Tibial artery (tissue), 4 donors: Measurements from ENCODE around the gene PADI2.

Source experiments
- DNase-seq, 2 donors: peaks; one replicate each; pipeline ENCODE4 v3.0.0-alpha.2; 2019
- H3K27ac ChIP-seq, 2 donors: fragments of 200-600 bp; sonication (generic) in 1 of 2; 1 replicate in 1 of 2; 2 replicates in 1 of 2; pipeline ENCODE4 v1.5.1; 2018 to 2019; ENCODE audit warnings: mild to moderate bottlenecking in 1 of 2
- H3K27me3 ChIP-seq, 2 donors: fragments of 200-600 bp; sonication (generic) in 1 of 2; one replicate each; pipeline versions ENCODE4 v1.5.1 to v1.6.0; 2016 to 2019
- H3K36me3 ChIP-seq, 3 donors: fragments of 200-600 bp; sonication (generic) in 2 of 3; one replicate each; pipeline ENCODE4 v1.5.1; 2016 to 2019; ENCODE audit warnings: mild to moderate bottlenecking in 2 of 3
- H3K4me1 ChIP-seq, 4 donors: fragments of 200-600 bp; sonication (generic) in 2 of 4; 1 replicate in 3 of 4; 2 replicates in 1 of 4; pipeline ENCODE4 v1.5.1; 2016 to 2019
- H3K4me3 ChIP-seq, 2 donors: fragments of 200-600 bp; sonication (generic) in 1 of 2; 1 replicate in 1 of 2; 2 replicates in 1 of 2; pipeline ENCODE4 v1.5.1; 2018 to 2019; ENCODE audit warnings: mild to moderate bottlenecking in 2 of 2
- H3K9me3 ChIP-seq, 3 donors: fragments of 200-600 bp; sonication (generic) in 1 of 3; one replicate each; pipeline ENCODE4 v1.5.1; 2016 to 2019
- CTCF ChIP-seq, 2 experiments: fragments of 200-600 bp in 1 of 2; fragments of 450-650 bp in 1 of 2; IDR thresholded peaks; one replicate each; pipeline ENCODE4 v1.5.1; 2017 to 2019; ENCODE audit warnings: antibody characterized with exemption in 2 of 2, mild to moderate bottlenecking in 1 of 2, moderate library complexity in 1 of 2
- intact Hi-C: fragments of 100-400 bp; cut with DNase I; formaldehyde crosslinking; loops from one replicate; pipeline ENCODE4 v1.15.0; 2023; ENCODE audit warnings: low total_unique reads

Gene PADI2

DNA sequence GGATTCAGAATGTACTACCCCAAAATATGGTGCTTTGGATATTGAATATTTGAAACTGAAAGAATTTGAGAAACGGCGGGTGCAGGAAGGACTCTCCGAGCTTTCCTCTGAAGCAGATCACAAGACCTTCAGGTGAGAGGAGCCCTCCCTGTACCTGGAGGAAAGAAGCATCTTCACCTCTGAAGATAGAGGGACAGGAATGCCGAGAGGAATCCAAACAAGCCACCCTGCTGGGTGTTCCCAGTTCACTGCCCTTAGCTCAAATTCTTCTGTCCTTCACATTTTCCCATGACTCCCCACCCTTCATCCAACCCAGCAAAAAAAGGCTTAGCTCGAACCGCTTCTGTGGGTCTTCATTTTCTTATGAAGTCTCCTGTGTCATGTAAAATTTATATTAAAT is 18.2 kb upstream of the PADI2 start:
- DNase-seq = no peak
- Histone ChIP-seq H3K27ac (no peak overlapping the region), H3K27me3 (peaks cover 0 to 23% of the 10 kb centered on the region in 2 donors), H3K4me3 (no peak overlapping the region), H3K4me1 (no peaks in the 10 kb centered on the region), H3K9me3 (no peaks in the 10 kb centered on the region), H3K36me3 (no peaks in the 10 kb centered on the region)
- intact Hi-C loops = no loop called here
- TF ChIP-seq CTCF (IDR thresholded peaks at IDR 0.05) = no peak

- no peak for TF ChIP-seq CTCF (IDR thresholded peaks at IDR 0.05)
- Histone ChIP-seq H3K36me3 (no peaks in the 10 kb centered on the region), H3K27me3 (peaks cover 0 to 23% of the 10 kb centered on the region in 2 donors), H3K4me3 (no peak overlapping the region), H3K9me3 (no peaks in the 10 kb centered on the region), H3K27ac (no peak overlapping the region), H3K4me1 (no peaks in the 10 kb centered on the region)
- DNase-seq = no peak
- intact Hi-C loops = no loop called here
Measured at GRCh38 chr1:17136936-17137335, 17.7 kb upstream of the PADI2 start.

DNA sequence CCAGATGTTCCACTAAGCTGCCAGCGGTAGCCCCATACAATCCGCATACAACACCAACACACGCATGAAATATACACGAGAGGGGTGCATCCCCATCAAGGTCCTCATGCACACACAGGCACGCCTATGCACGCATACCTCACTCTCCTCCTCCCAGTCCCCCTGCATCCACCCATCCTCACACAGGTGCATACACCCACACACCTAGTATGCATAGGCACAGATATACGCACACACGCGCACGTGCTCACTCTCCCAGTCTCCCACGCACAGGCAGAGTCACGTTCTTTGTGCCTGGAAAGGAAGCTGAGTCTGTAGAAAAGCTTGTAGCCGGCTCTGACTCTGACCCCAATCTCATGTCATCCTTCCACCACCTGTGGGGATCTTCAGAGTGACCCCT is 16.9 kb upstream of the PADI2 start:
- H3K9me3 ChIP-seq = no peaks in the 10 kb centered on the region
- DNase-seq = no peak
- no peak overlapping the region for H3K4me3 ChIP-seq
- no peak overlapping the region for H3K27ac ChIP-seq
- H3K27me3 ChIP-seq = peaks cover 0 to 23% of the 10 kb centered on the region in 2 donors
- no peaks in the 10 kb centered on the region for H3K4me1 ChIP-seq
- intact Hi-C loops = no loop called here
- no peaks in the 10 kb centered on the region for H3K36me3 ChIP-seq
- TF ChIP-seq CTCF (IDR thresholded peaks at IDR 0.05) = no peak

- intact Hi-C loops = no loop called here
- Histone ChIP-seq H3K27ac (no peak overlapping the region), H3K4me1 (no peaks in the 10 kb centered on the region), H3K27me3 (peaks cover 0 to 20% of the 10 kb centered on the region in 2 donors), H3K9me3 (no peaks in the 10 kb centered on the region), H3K4me3 (no peak overlapping the region), H3K36me3 (no peaks in the 10 kb centered on the region)
- TF ChIP-seq CTCF (IDR thresholded peaks at IDR 0.05) = no peak
- no peak for DNase-seq
Measured at GRCh38 chr1:17135530-17135929, 16.3 kb upstream of the PADI2 start.

- H3K27me3 ChIP-seq = peaks cover 0 to 18% of the 10 kb centered on the region in 2 donors
- TF ChIP-seq CTCF (IDR thresholded peaks at IDR 0.05) = no peak
- H3K36me3 ChIP-seq = no peaks in the 10 kb centered on the region
- intact Hi-C loops = no loop called here
- H3K4me3 ChIP-seq = no peak overlapping the region
- H3K9me3 ChIP-seq = no peaks in the 10 kb centered on the region
- H3K4me1 ChIP-seq = no peaks in the 10 kb centered on the region
- no peak for DNase-seq
- H3K27ac ChIP-seq = no peak overlapping the region
Measured at GRCh38 chr1:17134724-17135123, 15.5 kb upstream of the PADI2 start.

- Histone ChIP-seq H3K4me1 (peaks cover 0 to 6% (median under 1%) of the 10 kb centered on the region in 4 donors), H3K9me3 (no peaks in the 10 kb centered on the region), H3K4me3 (no peak overlapping the region), H3K27ac (no peak overlapping the region), H3K27me3 (peaks cover 0 to 18% of the 10 kb centered on the region in 2 donors), H3K36me3 (no peaks in the 10 kb centered on the region)
- intact Hi-C loops = no loop called here
- DNase-seq = no peak
- no peak for TF ChIP-seq CTCF (IDR thresholded peaks at IDR 0.05)
Measured at GRCh38 chr1:17134034-17134433, 14.8 kb upstream of the PADI2 start.
